GM10248 (cell line): ENCODE measurements around the gene TDRD3.
"Not testable (repeated sequence)": the region's sequence is repeated elsewhere in the genome, so short reads cannot be mapped to it uniquely, and the experiment has no call there.

ENCODE experiments used
- CTCF ChIA-PET: fragments of 300-600 bp; sonication (Branson Sonifier 250); formaldehyde crosslinking; extraction: SDS; loops from one replicate; lab custom pipeline; 2021; ENCODE audit warnings: antibody characterized with exemption; lab: Yijun Ruan, JAX
- POLR2A ChIA-PET: fragments of 350-650 bp; sonication (Branson Sonifier 250); formaldehyde crosslinking; extraction: SDS; loops from one replicate; lab custom pipeline; 2020; ENCODE audit warnings: antibody characterized with exemption; lab: Yijun Ruan, JAX
- DNase-seq: peaks from one replicate; pipeline ENCODE4 v3.0.0; 2012; ENCODE audit errors: extremely low spot score
- CTCF ChIP-seq: IDR thresholded peaks from 2 replicates; pipeline ENCODE4 v1.5.1; 2012; ENCODE audit warnings: mild to moderate bottlenecking, low read depth; ENCODE audit errors: extremely low read depth, missing control alignments, control extremely low read depth

Gene TDRD3

GRCh38 chr13:60395971-60396782 is 843 bp upstream of the TDRD3 start:
- ChIA-PET CTCF (interaction anchor here (0.8 to 2.1 kb wide), 6 partner anchors 10 to 35 kb away, joined by 3 to 8 read pairs (median 7); no protein-coding TSS in a partner anchor), POLR2A (no interaction called here)
- TF ChIP-seq CTCF = no peak
- peak; percentile 92 for DNase-seq

- no peak for TF ChIP-seq CTCF
- CTCF ChIA-PET = interaction anchor here (1.0 to 1.6 kb wide), 7 partner anchors 9 to 51 kb away, joined by 3 to 5 read pairs (median 3); no protein-coding TSS in a partner anchor
- POLR2A ChIA-PET = no interaction called here
- DNase-seq = peak; percentile 53
Observed at GRCh38 chr13:60397704-60398378, 821 bp downstream of the TDRD3 start.

- TF ChIP-seq CTCF = no peak
- no peak for DNase-seq
- POLR2A ChIA-PET = no interaction called here
- CTCF ChIA-PET = interaction anchor here (1.3 to 1.6 kb wide), 5 partner anchors 9 to 51 kb away, joined by 3 to 5 read pairs (median 3); no protein-coding TSS in a partner anchor
Observed at GRCh38 chr13:60398379-60398891, 1.4 kb downstream of the TDRD3 start.

- POLR2A ChIA-PET = no interaction called here
- CTCF ChIA-PET = interaction anchor here (1.3 to 1.6 kb wide), 4 partner anchors 13 to 50 kb away, joined by 3 to 5 read pairs (median 3); no protein-coding TSS in a partner anchor
- no peak for DNase-seq
- TF ChIP-seq CTCF = no peak
Observed at GRCh38 chr13:60398907-60399589, 2.0 kb downstream of the TDRD3 start.

- TF ChIP-seq CTCF = no peak
- ChIA-PET CTCF (no interaction called here), POLR2A (no interaction called here)
- no peak for DNase-seq
Observed at GRCh38 chr13:60402022-60402421, 5.0 kb downstream of the TDRD3 start.

GRCh38 chr13:60407095-60407494 is 10.1 kb downstream of the TDRD3 start:
- TF ChIP-seq CTCF = no peak
- POLR2A ChIA-PET = no interaction called here
- DNase-seq = no peak
- CTCF ChIA-PET = interaction anchor here (1.0 kb wide), 1 partner anchor 10 kb away, joined by 5 read pairs; the partner anchor contains the start of gene TDRD3

- DNase-seq = not testable (repeated sequence)
- CTCF ChIA-PET = interaction anchor here (1.0 kb wide), 2 partner anchors 10 to 24 kb away, joined by 3 to 5 read pairs; partner anchors contain the start of gene TDRD3
Observed at GRCh38 chr13:60407852-60408251, 10.8 kb downstream of the TDRD3 start.

GRCh38 chr13:60409574-60410292 is 12.7 kb downstream of the TDRD3 start:
- CTCF ChIA-PET = interaction anchor here (0.7 to 1.4 kb wide), 2 partner anchors 9 to 39 kb away, joined by 3 to 4 read pairs; no protein-coding TSS in a partner anchor
- POLR2A ChIA-PET, DNase-seq: not testable (repeated sequence)

More at GRCh38 chr13:60407852-60408251, 10.8 kb downstream of the TDRD3 start:
- POLR2A ChIA-PET = not testable (repeated sequence)
